HG03196 (cell line): ENCODE data around the gene CSN2.

Experiments
- ATAC-seq: cut with Tn5 transposase; IDR thresholded peaks from one replicate; pipeline ENCODE4 v1.9.1; 2021; ENCODE audit not compliant: unreplicated experiment

CSN2 gene

DNA sequence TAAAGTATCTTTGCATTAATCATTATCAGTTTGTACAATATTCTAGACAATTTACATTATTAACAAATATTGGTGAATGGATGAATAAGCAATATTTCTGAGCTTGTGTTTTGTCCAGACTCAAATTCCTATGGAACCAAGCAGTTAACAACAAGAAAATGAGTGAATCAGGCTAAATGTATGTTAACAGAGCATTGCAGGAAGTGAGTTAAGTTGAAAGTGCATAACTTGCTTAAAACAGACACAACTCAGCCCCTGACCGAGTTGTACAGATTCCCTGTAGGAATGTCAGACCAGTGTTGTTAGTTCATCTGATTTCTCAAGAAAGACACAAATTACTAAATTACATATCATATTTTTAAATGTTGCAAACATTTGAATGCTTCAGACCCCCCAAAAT is 58.4 kb downstream of the CSN2 start:
- no peak for ATAC-seq
